DMS 273 (cell line): Measurements from ENCODE around the gene BPIFB1.
A peak's percentile ranks its signal among the peaks of the same experiment; 100 is the strongest.

Experiments
- DNase-seq: peaks from one replicate; lab custom pipeline; 2025; ENCODE audit not compliant: unreplicated experiment; lab: John Stamatoyannopoulos, UW

BPIFB1 gene

DNA sequence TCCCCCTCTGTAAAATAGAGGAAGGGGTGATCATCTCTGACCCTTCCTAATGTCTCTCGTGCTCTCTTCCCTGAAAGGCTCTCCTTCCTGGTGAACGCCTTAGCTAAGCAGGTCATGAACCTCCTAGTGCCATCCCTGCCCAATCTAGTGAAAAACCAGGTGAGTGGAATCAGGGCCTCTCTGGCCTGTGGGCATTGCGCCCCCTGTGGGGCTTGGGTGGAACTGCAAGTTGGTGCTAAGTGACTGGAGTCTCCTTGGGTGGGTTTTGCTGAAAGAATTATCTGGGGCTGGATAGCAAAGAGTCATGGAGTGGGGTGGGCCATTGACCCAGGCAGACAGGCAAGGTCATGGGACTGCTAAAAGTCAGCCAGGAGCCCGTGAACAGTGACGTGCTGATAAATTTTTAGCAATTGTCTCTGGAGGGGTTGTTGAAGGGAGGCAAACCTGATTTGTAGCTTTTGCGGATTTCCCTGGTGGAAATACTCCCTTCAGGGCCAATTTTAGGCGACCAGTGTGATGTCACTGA lies 8.9 kb downstream of the BPIFB1 start:
- DNase-seq, result peak; percentile 87

DNA sequence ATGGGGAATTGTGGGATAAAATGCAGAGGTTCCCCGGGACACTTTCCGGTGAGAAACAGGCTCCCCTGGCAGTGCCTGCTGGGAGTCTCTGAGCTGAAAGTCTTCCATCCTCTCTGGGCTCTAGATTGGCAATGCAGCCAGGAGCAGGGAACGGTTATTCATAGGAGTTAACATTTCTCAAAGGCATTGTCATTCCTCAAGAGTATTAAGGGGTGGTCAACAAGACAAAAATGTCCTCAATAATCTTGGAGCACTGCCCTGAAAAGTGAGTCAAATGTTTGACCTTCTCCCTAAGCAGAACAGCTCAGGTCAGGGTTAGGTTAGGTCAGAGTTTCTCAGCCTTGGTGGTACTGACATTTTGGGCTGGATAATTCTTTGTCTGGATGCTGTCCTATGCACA lies 13.2 kb downstream of the BPIFB1 start:
- no peak for DNase-seq

DNA sequence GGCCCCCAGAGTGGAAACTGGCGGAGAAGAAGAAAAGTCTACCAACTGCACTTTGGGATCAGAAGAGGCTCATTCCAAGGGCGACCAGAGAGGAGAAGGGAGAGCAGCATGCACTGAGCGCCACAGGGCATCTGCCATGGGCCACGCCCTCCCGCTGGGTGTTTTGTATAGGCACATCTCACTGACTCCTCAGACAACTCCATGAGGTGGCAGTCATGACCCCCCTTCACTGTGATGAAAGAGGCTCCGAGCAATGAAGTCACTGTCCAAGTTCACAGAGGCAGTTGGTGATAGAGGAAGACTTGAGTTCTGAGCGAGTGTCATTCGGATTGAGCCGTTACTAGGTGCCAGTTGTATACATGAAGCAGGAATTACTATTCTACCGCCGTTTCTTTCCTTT lies 15.4 kb downstream of the BPIFB1 start:
- DNase-seq, result peak; percentile 42

GRCh38 chr20:33299111-33299603 lies 16.1 kb downstream of the BPIFB1 start:
- DNase-seq, result peak; percentile 84

- DNase-seq, result no peak
Measured at GRCh38 chr20:33301192-33301930, 18.3 kb downstream of the BPIFB1 start.

- DNase-seq, result no peak
Measured at GRCh38 chr20:33303595-33303994, 20.6 kb downstream of the BPIFB1 start.

DNA sequence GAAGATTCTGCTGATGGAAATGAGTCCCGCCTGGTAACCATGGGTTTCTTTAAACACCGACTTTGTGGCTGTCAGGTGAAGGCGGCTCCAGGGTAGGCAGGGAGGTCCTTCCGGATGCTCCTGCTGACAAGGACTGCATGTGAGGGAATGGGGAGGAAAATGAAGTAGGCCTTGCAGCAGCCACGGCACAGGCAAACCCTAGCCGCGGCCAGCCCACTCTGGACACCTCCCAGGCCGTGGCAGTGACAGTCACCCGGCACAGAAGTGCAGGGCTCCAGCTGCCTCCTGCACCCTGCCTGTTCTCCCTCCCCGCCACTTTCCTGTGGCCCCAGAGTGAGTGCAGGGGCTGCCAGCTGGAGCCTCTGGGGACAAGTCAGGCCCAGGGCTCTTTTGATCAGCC lies 21.0 kb downstream of the BPIFB1 start:
- no peak for DNase-seq

DNA sequence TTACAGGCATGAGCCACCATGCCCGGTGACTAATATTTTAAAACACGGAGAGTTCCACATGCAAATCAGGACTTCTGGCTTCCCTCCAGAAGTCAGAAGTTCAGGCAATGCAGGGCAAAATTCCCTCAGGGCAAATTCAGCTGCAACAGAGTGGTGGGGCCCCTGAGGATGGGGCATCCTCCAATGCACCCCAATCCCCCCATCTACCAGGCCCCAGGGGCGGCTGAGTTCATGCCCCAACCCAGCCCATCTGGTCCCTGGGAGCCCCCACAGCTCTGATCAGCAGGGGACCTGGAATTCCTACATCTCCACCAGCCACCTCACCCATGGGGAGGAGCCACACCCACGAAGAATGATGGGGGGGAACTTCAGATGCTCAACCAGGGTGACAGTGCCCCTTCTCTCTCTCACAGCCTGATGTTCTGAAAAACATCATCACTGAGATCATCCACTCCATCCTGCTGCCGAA lies 22.6 kb downstream of the BPIFB1 start:
- peak; percentile 47 for DNase-seq

- no peak for DNase-seq
Measured at GRCh38 chr20:33306228-33306627, 23.2 kb downstream of the BPIFB1 start.

GRCh38 chr20:33306807-33307206 lies 23.8 kb downstream of the BPIFB1 start:
- no peak for DNase-seq

DNA sequence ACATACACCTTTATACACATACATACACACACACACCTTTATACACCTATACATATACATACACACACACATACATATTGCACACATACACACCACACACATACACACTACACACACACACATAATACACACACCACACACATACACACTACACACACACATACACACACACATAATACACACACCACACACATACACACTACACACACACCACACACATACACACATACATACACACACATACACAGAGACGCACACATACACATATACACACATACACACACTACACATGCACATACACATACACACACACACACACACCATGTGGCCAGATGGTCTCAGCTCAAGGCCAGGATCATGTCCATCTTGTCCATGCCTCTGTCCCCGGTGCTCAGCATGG lies 25.7 kb downstream of the BPIFB1 start:
- no peak for DNase-seq

DNA sequence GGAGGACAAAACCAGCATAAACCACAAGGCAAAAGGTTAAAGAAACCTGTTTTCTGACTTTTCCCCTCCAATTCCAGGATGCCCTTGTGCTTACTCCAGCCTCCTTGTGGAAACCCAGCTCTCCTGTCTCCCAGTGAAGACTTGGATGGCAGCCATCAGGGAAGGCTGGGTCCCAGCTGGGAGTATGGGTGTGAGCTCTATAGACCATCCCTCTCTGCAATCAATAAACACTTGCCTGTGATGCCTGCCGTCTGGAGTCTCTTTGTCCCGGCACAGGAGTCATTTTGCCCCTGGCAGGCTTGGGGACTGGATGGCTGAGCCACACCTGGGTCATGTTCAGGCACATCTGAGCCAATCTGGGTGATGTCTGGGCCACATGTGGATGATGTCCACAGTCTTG lies 26.6 kb downstream of the BPIFB1 start:
- DNase-seq, result peak; percentile 44

DNA sequence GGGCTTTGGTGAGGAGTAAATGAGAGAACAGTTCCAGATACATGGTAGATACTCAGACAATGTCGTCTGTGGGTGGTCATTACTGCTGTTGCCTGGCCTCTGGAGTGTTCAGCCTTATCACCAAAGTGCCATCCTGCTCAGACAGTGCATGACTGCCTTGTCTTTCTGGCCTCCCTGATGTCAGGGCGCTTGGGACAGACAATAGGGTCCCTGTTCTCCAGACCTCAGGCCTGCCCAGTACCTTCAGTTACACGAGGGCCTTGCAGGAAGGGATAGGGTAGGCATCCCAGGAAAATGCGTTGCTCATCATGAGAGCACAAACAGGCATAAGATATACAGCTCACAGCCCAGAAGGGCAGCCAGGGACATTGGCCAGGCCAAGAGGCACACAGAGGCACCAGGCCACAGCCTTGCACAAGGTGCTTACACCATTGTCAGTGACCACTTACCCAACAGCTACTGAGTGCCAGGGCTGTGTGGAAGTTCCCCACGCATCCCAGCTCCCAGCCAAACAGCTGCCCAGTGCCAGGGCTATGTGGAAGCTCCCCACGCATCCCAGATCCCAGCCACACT lies 27.4 kb downstream of the BPIFB1 start:
- no peak for DNase-seq

DNA sequence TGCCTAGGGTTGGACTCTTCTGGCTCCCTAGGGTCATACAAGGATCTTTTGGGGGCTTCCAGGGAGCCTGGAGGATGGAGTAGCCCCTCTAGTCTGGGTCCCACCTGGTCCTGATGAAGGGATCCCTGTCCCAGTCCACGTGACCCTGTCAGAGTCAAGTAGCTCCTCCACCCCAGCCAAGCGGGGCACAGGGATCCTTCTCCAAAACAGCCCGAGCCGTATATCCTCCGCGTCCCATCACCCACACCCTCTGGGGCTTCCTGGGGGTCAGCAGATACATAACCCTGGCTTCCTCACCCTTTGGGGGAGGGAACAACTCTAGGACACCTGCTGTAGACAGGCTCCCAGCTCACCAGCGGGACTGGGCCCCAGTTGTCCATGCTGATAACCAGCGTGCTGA lies 28.0 kb downstream of the BPIFB1 start:
- DNase-seq, result no peak

- DNase-seq, result peak; percentile 47
Measured at GRCh38 chr20:33311996-33312395, 29.0 kb downstream of the BPIFB1 start.

- DNase-seq, result no peak
Measured at GRCh38 chr20:33312583-33312982, 29.6 kb downstream of the BPIFB1 start.

- DNase-seq, result no peak
Measured at GRCh38 chr20:33313686-33314314, 30.8 kb downstream of the BPIFB1 start.

GRCh38 chr20:33316343-33316742 lies 33.3 kb downstream of the BPIFB1 start:
- DNase-seq, result no peak

DNA sequence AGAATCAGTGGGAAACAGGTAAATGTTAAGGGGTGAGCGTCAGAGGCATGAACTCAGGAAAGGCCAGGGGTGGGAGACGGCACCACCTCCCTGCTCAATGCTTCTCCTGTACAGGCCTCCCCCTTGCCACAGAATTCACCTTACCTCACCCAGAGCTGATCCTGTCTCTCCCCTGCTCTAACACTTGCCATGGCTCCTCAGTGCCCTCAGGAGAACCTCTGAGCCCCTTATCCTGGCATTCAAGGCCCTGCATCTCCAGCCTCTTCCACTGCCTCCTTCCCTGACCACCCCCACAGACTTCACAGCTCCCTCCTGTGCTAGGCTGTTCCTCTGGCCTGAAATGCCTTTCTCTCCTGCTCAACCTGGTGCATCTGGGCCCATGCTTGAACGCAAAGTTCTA lies 33.9 kb downstream of the BPIFB1 start:
- DNase-seq, result no peak

DNA sequence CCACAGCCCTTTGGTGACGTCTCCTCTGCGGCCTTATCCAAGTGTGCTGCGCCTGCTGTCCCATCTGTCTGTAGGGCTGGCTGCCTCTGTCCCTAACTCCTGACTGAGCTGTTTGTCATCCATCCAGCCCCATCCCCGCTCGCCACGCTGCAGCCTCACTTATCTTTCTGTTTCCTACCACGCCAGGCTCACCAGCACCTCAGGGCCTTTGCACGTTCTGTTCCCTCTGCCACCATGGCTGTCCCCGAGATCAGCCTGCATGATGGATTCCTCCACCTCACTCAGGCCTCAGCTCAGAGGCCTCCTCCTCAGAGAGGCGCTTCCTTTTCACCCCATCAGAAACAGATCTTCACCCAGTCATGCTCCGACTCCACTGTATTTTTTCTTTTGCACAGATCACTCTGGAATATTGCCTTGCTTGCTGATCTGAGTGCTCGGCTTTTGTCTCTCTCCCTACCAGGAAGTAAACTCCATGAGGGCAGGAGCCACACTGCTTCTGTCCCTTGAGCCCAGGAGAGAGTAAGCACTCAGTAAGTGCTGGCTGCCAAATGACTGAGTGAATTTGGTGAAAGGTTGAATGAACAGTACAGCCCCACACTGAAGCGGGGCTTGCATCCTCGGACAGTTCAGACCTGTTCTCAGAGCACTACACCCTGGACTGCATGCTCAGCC lies 34.5 kb downstream of the BPIFB1 start:
- no peak for DNase-seq

DNA sequence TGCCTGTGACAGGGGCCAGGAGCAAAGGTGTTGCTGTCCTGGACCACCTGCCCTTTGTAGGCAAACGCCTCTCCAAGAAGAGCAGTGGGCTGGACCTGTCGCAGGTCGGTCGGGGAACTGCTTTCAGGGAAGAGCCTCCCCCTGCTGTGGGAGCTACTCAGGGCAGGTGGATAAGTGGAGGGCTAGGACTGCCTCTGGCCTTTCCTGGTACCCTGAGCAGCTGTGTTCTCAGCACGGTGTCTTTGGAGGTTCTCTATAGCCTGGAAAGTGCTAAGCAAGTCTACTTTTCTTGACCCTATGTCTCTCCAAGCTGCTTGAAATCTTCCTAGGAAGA lies 35.0 kb downstream of the BPIFB1 start:
- DNase-seq, result no peak

- no peak for DNase-seq
Measured at GRCh38 chr20:33320006-33320405, 37.0 kb downstream of the BPIFB1 start.
